Measurements from ENCODE around the gene FHIP1A. TPM values are rescaled to one million over a fixed set of nuclear protein-coding genes. Genes with fewer than 3 reads are reported as not detected.

Gene FHIP1A
- total RNA-seq, 2 experiments from 2014 or later: 2.4 to 3.2 TPM

DNA sequence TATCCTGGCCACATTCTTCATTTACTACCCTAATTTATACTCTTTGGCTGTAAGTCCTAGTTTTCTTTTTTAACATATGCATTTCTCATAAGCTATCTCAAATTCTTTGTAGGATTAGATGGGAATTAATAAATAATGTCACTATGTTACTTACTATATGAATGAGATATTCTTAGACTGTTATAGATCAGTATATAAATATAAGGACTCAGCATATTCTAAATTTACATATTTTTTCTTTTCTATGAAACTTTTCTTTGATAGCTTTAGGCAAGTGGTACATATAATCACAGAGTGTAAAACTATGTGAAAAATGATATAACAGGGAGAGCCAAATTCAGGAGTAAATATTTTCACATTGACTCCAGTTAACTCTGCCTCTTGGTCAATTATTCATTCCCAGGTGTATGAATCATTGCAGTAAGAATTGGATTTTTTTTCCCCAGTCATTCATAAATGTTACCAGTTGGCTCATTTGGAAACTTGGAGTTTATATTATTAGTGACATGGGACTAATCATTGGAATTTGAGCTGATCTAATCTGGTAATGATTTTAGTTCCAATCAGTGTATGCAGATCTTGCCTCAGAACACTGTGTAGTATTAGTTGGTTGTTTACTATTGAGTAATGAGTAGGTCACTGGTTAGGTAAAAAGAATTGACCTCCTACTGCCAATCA lies 25.3 kb downstream of the FHIP1A start:
- no peak overlapping the region for H3K4me3 Mint-ChIP-seq
- H3K9me3 Mint-ChIP-seq: no peaks in the 10 kb centered on the region
- intact Hi-C loops (cut with DNase I, micrococcal nuclease): no loop called here
- CTCF ChIA-PET: no interaction called here
- H3K4me3 ChIP-seq (ENCODE audit: low read length): no peak overlapping the region
- no peaks in the 10 kb centered on the region for H3K4me1 ChIP-seq (ENCODE audit: insufficient read depth, low read length)
- ATAC-seq (ENCODE audit: poor library complexity) (no peak), DNase-seq (no peak)
- TF ChIP-seq, protein P1, sequence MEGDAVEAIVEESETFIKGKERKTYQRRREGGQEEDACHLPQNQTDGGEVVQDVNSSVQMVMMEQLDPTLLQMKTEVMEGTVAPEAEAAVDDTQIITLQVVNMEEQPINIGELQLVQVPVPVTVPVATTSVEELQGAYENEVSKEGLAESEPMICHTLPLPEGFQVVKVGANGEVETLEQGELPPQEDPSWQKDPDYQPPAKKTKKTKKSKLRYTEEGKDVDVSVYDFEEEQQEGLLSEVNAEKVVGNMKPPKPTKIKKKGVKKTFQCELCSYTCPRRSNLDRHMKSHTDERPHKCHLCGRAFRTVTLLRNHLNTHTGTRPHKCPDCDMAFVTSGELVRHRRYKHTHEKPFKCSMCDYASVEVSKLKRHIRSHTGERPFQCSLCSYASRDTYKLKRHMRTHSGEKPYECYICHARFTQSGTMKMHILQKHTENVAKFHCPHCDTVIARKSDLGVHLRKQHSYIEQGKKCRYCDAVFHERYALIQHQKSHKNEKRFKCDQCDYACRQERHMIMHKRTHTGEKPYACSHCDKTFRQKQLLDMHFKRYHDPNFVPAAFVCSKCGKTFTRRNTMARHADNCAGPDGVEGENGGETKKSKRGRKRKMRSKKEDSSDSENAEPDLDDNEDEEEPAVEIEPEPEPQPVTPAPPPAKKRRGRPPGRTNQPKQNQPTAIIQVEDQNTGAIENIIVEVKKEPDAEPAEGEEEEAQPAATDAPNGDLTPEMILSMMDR (IDR thresholded peaks at IDR 0.05): no peak
- no peaks in the 10 kb centered on the region for H3K9me3 ChIP-seq (ENCODE audit: control insufficient read depth in 1 of 2, insufficient read depth in 1 of 2, low read length in 2 of 2)
- no peaks in the 10 kb centered on the region for H3K36me3 Mint-ChIP-seq (ENCODE audit: low read depth)
- H3K27me3 ChIP-seq (ENCODE audit: control insufficient read depth in 1 of 2, insufficient read depth in 2 of 2, low read length in 2 of 2): no peaks in the 10 kb centered on the region
- no peak overlapping the region for H3K27ac ChIP-seq (ENCODE audit: low read depth in 1 of 2, low read length in 2 of 2)
- H3K4me1 Mint-ChIP-seq (ENCODE audit: low read depth): no peaks in the 10 kb centered on the region
- no peaks in the 10 kb centered on the region for H3K36me3 ChIP-seq (ENCODE audit: insufficient read depth, low read length)
- no peak overlapping the region for H3K27ac Mint-ChIP-seq
- H3K27me3 Mint-ChIP-seq: peaks cover 7% of the 10 kb centered on the region
- POLR2A ChIA-PET: no interaction called here

- Histone ChIP-seq H3K36me3 (ENCODE audit: insufficient read depth, low read length) (no peaks in the 10 kb centered on the region), H3K27ac (ENCODE audit: low read depth in 1 of 2, low read length in 2 of 2) (no peak overlapping the region), H3K4me3 (ENCODE audit: low read length) (no peak overlapping the region), H3K27me3 (ENCODE audit: control insufficient read depth in 1 of 2, insufficient read depth in 2 of 2, low read length in 2 of 2) (no peaks in the 10 kb centered on the region), H3K9me3 (ENCODE audit: control insufficient read depth in 1 of 2, insufficient read depth in 1 of 2, low read length in 2 of 2) (no peaks in the 10 kb centered on the region), H3K4me1 (ENCODE audit: insufficient read depth, low read length) (no peaks in the 10 kb centered on the region)
- ATAC-seq (ENCODE audit: poor library complexity) (no peak), DNase-seq (no peak)
- H3K36me3 Mint-ChIP-seq (ENCODE audit: low read depth): no peaks in the 10 kb centered on the region
- no peak overlapping the region for H3K27ac Mint-ChIP-seq
- ChIA-PET CTCF (no interaction called here), POLR2A (no interaction called here)
- intact Hi-C loops (cut with DNase I, micrococcal nuclease): no loop called here
- TF ChIP-seq, protein P1 (IDR thresholded peaks at IDR 0.05): no peak
- H3K27me3 Mint-ChIP-seq: peaks cover 14% of the 10 kb centered on the region
- H3K4me1 Mint-ChIP-seq (ENCODE audit: low read depth): no peaks in the 10 kb centered on the region
- H3K9me3 Mint-ChIP-seq: no peaks in the 10 kb centered on the region
- no peak overlapping the region for H3K4me3 Mint-ChIP-seq
These were observed 27.1 kb downstream of the FHIP1A start for GRCh38 chr4:151436093-151436518.

GRCh38 chr4:151437505-151437904 lies 28.5 kb downstream of the FHIP1A start:
- Histone ChIP-seq H3K4me3 (ENCODE audit: low read length) (no peak overlapping the region), H3K27ac (ENCODE audit: low read depth in 1 of 2, low read length in 2 of 2) (no peak overlapping the region), H3K4me1 (ENCODE audit: insufficient read depth, low read length) (no peaks in the 10 kb centered on the region), H3K27me3 (ENCODE audit: control insufficient read depth in 1 of 2, insufficient read depth in 2 of 2, low read length in 2 of 2) (no peaks in the 10 kb centered on the region), H3K36me3 (ENCODE audit: insufficient read depth, low read length) (no peaks in the 10 kb centered on the region), H3K9me3 (ENCODE audit: control insufficient read depth in 1 of 2, insufficient read depth in 1 of 2, low read length in 2 of 2) (no peaks in the 10 kb centered on the region)
- H3K4me3 Mint-ChIP-seq: no peak overlapping the region
- H3K36me3 Mint-ChIP-seq (ENCODE audit: low read depth): no peaks in the 10 kb centered on the region
- TF ChIP-seq, protein P1 (IDR thresholded peaks at IDR 0.05): no peak
- ATAC-seq (ENCODE audit: poor library complexity) (no peak), DNase-seq (no peak)
- H3K4me1 Mint-ChIP-seq (ENCODE audit: low read depth): no peaks in the 10 kb centered on the region
- intact Hi-C loops (cut with DNase I, micrococcal nuclease): no loop called here
- H3K9me3 Mint-ChIP-seq: no peaks in the 10 kb centered on the region
- no peak overlapping the region for H3K27ac Mint-ChIP-seq
- peaks cover 24% of the 10 kb centered on the region for H3K27me3 Mint-ChIP-seq
- POLR2A ChIA-PET: no interaction called here
- CTCF ChIA-PET: no interaction called here
